B cell (primary cell): ENCODE data around the gene CLIP1. TPM values are rescaled to one million over a fixed set of nuclear protein-coding genes. Genes with fewer than 3 reads are reported as not detected.

ENCODE experiments used
- ATAC-seq: fragments of 200-7000 bp; cut with Tn5 transposase; one replicate; pipeline ENCODE4 v1.10.0; 2021; ENCODE audit warnings: low read depth, mild to moderate bottlenecking, moderate number of reproducible peaks, moderate library complexity
- CTCF ChIA-PET: fragments of 350-600 bp; sonication (Branson Sonifier 250); formaldehyde crosslinking; loops from one replicate; lab custom pipeline; 2021; ENCODE audit warnings: antibody characterized with exemption, inconsistent platforms; lab: Charles Lee
- POLR2A ChIA-PET: fragments of 350-600 bp; sonication (Branson Sonifier 250); formaldehyde crosslinking; loops from one replicate; lab custom pipeline; 2021; ENCODE audit warnings: antibody characterized with exemption; lab: Charles Lee
- DNase-seq: peaks from one replicate; pipeline ENCODE4 v3.0.0; 2013
- H2AFZ ChIP-seq: 2 replicates; pipeline ENCODE4 v1.6.1; 2012; ENCODE audit warnings: mild to moderate bottlenecking, low read depth, low read length; ENCODE audit not compliant: insufficient read depth, poor library complexity, severe bottlenecking
- H3K27ac ChIP-seq, 2 donors: 1 replicate in 1 of 2; 2 replicates in 1 of 2; pipeline ENCODE4 v1.5.1; 2012 to 2013; ENCODE audit warnings: low read length in 2 of 2, mild to moderate bottlenecking in 2 of 2, moderate library complexity in 1 of 2
- H3K27me3 ChIP-seq, 4 experiments: fragments of 200-600 bp in 1 of 4; sonication (generic) in 1 of 4; replicated peaks in 1 of 4; 1 replicate in 2 of 4; 2 replicates in 2 of 4; pipeline versions ENCODE4 v1.6.1 to v1.7.0; 2013 to 2016; ENCODE audit warnings: low read length in 3 of 4, mild to moderate bottlenecking in 2 of 4, mixed read lengths in 1 of 4, moderate library complexity in 1 of 4; ENCODE audit not compliant: insufficient read depth in 4 of 4, control insufficient read depth in 3 of 4; ENCODE audit errors: control extremely low read depth in 1 of 4
- H3K36me3 ChIP-seq, 2 experiments: replicated peaks in 1 of 2; 1 replicate in 1 of 2; 2 replicates in 1 of 2; pipeline versions ENCODE4 v1.6.1 to v1.7.1; 2013; ENCODE audit warnings: low read length in 1 of 2; ENCODE audit not compliant: insufficient read depth in 2 of 2, control insufficient read depth in 1 of 2; ENCODE audit errors: control extremely low read depth in 1 of 2, extremely low read depth in 1 of 2
- H3K4me1 ChIP-seq, 2 donors: fragments of 200-600 bp in 1 of 2; sonication (generic) in 1 of 2; 1 replicate in 1 of 2; 2 replicates in 1 of 2; pipeline versions ENCODE4 v1.5.1 to v1.6.1; 2013 to 2017; ENCODE audit warnings: low read length in 2 of 2; ENCODE audit not compliant: control insufficient read depth in 2 of 2, insufficient read depth in 2 of 2
- H3K4me2 ChIP-seq: replicated peaks from 2 replicates; pipeline ENCODE3; 2012; ENCODE audit warnings: mild to moderate bottlenecking, low read depth, low read length; ENCODE audit not compliant: poor library complexity, severe bottlenecking
- H3K4me3 ChIP-seq, 5 experiments: fragments of 200-600 bp in 1 of 5; sonication (generic) in 1 of 5; 1 replicate in 3 of 5; 2 replicates in 2 of 5; pipeline versions ENCODE4 v1.5.1 to v1.7.0; 2011 to 2016; ENCODE audit warnings: low read length in 4 of 5, mild to moderate bottlenecking in 4 of 5, low read depth in 2 of 5, control low read depth in 1 of 5, moderate library complexity in 1 of 5; ENCODE audit not compliant: insufficient read depth in 1 of 5; ENCODE audit errors: control extremely low read depth in 1 of 5, extremely low read depth in 1 of 5
- H3K79me2 ChIP-seq: fragments of 200-600 bp; sonication (generic); one replicate; pipeline ENCODE4 v1.6.0; 2016; ENCODE audit warnings: low read length; ENCODE audit not compliant: control insufficient read depth, insufficient read depth
- H3K9ac ChIP-seq: fragments of 200-600 bp; sonication (generic); 2 replicates; pipeline ENCODE4 v1.6.1; 2017; ENCODE audit warnings: mild to moderate bottlenecking, low read length, moderate library complexity
- H3K9me3 ChIP-seq, 3 donors: one replicate each; pipeline versions ENCODE4 v1.6.1 to v1.7.1; 2013; ENCODE audit warnings: low read length in 2 of 3; ENCODE audit not compliant: control insufficient read depth in 2 of 3, insufficient read depth in 1 of 3; ENCODE audit errors: control extremely low read depth in 1 of 3
- H4K20me1 ChIP-seq: 2 replicates; pipeline ENCODE4 v1.6.0; 2012; ENCODE audit warnings: mild to moderate bottlenecking, low read length; ENCODE audit not compliant: insufficient read depth, control insufficient read depth, poor library complexity, severe bottlenecking
- H3K27ac Mint-ChIP-seq: one replicate; pipeline ENCODE4 v1.8.0; 2021; ENCODE audit warnings: mixed read lengths
- H3K27me3 Mint-ChIP-seq: one replicate; pipeline ENCODE4 v1.8.0; 2021; ENCODE audit warnings: mixed read lengths
- H3K4me1 Mint-ChIP-seq: one replicate; pipeline ENCODE4 v1.8.0; 2021; ENCODE audit warnings: mixed read lengths
- H3K4me3 Mint-ChIP-seq: one replicate; pipeline ENCODE4 v1.8.0; 2021; ENCODE audit warnings: mixed read lengths
- H3K9me3 Mint-ChIP-seq: one replicate; pipeline ENCODE4 v1.8.0; 2022; ENCODE audit warnings: mixed read lengths; ENCODE audit not compliant: insufficient read depth
- CTCF ChIP-seq: fragments of 200-600 bp; IDR thresholded peaks from one replicate; pipeline ENCODE4 v1.8.0; 2022; ENCODE audit warnings: antibody characterized with exemption, mild to moderate bottlenecking
- EZH2 ChIP-seq: IDR thresholded peaks from 2 replicates; pipeline ENCODE4 v1.6.1; 2012; ENCODE audit warnings: borderline replicate concordance, low read depth, mild to moderate bottlenecking, moderate library complexity, low read length; ENCODE audit not compliant: insufficient read depth, poor library complexity, severe bottlenecking
- WGBS: methylation state at CpG from one replicate; pipeline ENCODE4 v1.1.5; 2013; ENCODE audit warnings: missing lambda C conversion rate; ENCODE audit not compliant: insufficient coverage; 5-methylcytosine and 5-hydroxymethylcytosine counted together
- intact Hi-C: fragments of 100-400 bp; cut with micrococcal nuclease; formaldehyde crosslinking; loops from one replicate; pipeline ENCODE4 v1.10.0; 2022
- polyA plus RNA-seq: library from polyadenylated mRNA; depleted of rRNA; stranded (reverse); fragments of >200 nt; gene quantifications from 2 replicates; pipeline ENCODE4 v1.2.3, GENCODE V29; 2012
- total RNA-seq, 2 donors: library from RNA; stranded (reverse); fragments of 120-200 nt in 1 of 2; gene quantifications; 1 replicate in 1 of 2; 2 replicates in 1 of 2; pipeline versions ENCODE4 v1.2.3 to v1.2.4, GENCODE V29; 2013 to 2022

Gene CLIP1
- total and polyA plus RNA-seq, 2 donors (not counting 1 experiment from before 2014, with no cell fraction given), result 17.0 to 64.9 TPM

GRCh38 chr12:122245553-122245952, 176.9 kb downstream of the CLIP1 start:
- ATAC-seq, result no peak
- intact Hi-C loops, result no loop called here
- 100% methylated on average over 1 of the region's 1 CpG for WGBS
- Histone ChIP-seq H3K4me2 (no peak overlapping the region), H3K9me3 (no peaks in the 10 kb centered on the region), H3K27me3 (no peaks in the 10 kb centered on the region), H3K36me3 (peaks cover 2 to 42% of the 10 kb centered on the region in 2 experiments), H3K4me1 (no peaks in the 10 kb centered on the region), H3K27ac (no peak overlapping the region), H2AFZ (no peak overlapping the region), H4K20me1 (no peaks in the 10 kb centered on the region), H3K4me3 (no peak overlapping the region), H3K9ac (no peak overlapping the region), H3K79me2 (peaks cover 3% of the 10 kb centered on the region)
- no peak overlapping the region for H3K4me3 Mint-ChIP-seq
- no peaks in the 10 kb centered on the region for H3K4me1 Mint-ChIP-seq
- no peaks in the 10 kb centered on the region for H3K9me3 Mint-ChIP-seq
- no peaks in the 10 kb centered on the region for H3K27me3 Mint-ChIP-seq
- no peak for TF ChIP-seq CTCF
- no peak for TF ChIP-seq EZH2
- no peak for DNase-seq
- ChIA-PET POLR2A (no interaction called here), CTCF (no interaction called here)
- no peak overlapping the region for H3K27ac Mint-ChIP-seq

- ChIA-PET CTCF (no interaction called here), POLR2A (no interaction called here)
- H4K20me1 ChIP-seq, result no peaks in the 10 kb centered on the region
- H3K36me3 ChIP-seq, result peaks cover 2 to 41% of the 10 kb centered on the region in 2 experiments
- H3K9me3 ChIP-seq, result no peaks in the 10 kb centered on the region
- H3K27me3 ChIP-seq, result no peaks in the 10 kb centered on the region
- no peak overlapping the region for H3K4me2 ChIP-seq
- no peak overlapping the region for H3K4me3 ChIP-seq
- Mint-ChIP-seq H3K27ac (no peak overlapping the region), H3K4me1 (no peaks in the 10 kb centered on the region), H3K4me3 (no peak overlapping the region), H3K27me3 (no peaks in the 10 kb centered on the region), H3K9me3 (no peaks in the 10 kb centered on the region)
- DNase-seq, result no peak
- 95% methylated on average over 5 of the region's 11 CpGs for WGBS
- no peak for ATAC-seq
- no peak overlapping the region for H3K27ac ChIP-seq
- H3K4me1 ChIP-seq, result no peaks in the 10 kb centered on the region
- H3K79me2 ChIP-seq, result no peaks in the 10 kb centered on the region
- TF ChIP-seq EZH2 (no peak), CTCF (no peak)
- intact Hi-C loops, result no loop called here
- H3K9ac ChIP-seq, result no peak overlapping the region
- no peak overlapping the region for H2AFZ ChIP-seq
Observed at GRCh38 chr12:122244565-122245371, 177.7 kb downstream of the CLIP1 start.
